MG63 (cell line): ENCODE results near the gene UBE2L6. TPM values are rescaled to one million over a fixed set of nuclear protein-coding genes. Genes with fewer than 3 reads are reported as not detected.

Experiments used
- DNase-seq: peaks from one replicate; pipeline ENCODE4 v3.0.0-alpha.2; 2020
- H3K27me3 ChIP-seq: fragments of 250-450 bp; sonication (Bioruptor Pico); 2 replicates; pipeline ENCODE4 v1.5.1; 2020; ENCODE audit warnings: mild to moderate bottlenecking, moderate library complexity
- H3K36me3 ChIP-seq: fragments of 250-450 bp; sonication (Bioruptor Pico); 2 replicates; pipeline ENCODE4 v1.5.1; 2020; ENCODE audit warnings: mild to moderate bottlenecking, moderate library complexity
- H3K4me3 ChIP-seq: fragments of 250-450 bp; sonication (Bioruptor Pico); 2 replicates; pipeline ENCODE4 v1.5.1; 2020; ENCODE audit warnings: mild to moderate bottlenecking, moderate library complexity
- H3K9me3 ChIP-seq: fragments of 250-450 bp; sonication (Bioruptor Pico); 2 replicates; pipeline ENCODE4 v1.5.1; 2020; ENCODE audit warnings: mild to moderate bottlenecking, moderate library complexity
- total RNA-seq: library from RNA; depleted of rRNA; stranded (reverse); fragments of >200 nt; shearing (Covaris generic); gene quantifications from 2 replicates; pipeline ENCODE4 v1.2.3, GENCODE V29; 2014; ENCODE audit warnings: low replicate concordance

UBE2L6 gene
- total RNA-seq, 1 experiment from 2014 or later = 17.2 TPM

DNA sequence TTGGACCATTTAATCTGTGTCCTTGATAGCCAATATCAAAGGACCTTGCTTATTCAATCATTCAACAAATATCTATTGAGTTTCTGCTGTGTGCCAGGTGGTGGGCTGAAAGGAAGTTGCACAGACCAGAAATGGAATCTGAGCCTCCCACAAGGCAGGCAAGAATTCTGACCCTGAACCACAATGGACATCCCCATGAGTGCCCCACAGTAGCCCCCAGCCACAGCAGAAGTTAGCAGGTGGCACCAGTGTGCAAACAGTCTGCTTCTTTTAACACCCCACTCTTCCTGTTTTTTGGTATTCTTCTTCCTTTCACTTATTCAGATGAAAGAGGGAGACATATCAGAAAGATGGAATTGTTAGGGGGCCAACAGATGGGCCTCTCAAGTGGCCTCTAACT is 17.8 kb upstream of the UBE2L6 start:
- no peaks in the 10 kb centered on the region for H3K27me3 ChIP-seq
- no peaks in the 10 kb centered on the region for H3K36me3 ChIP-seq

GRCh38 chr11:57584341-57584740 is 16.9 kb upstream of the UBE2L6 start:
- H3K27me3 ChIP-seq = no peaks in the 10 kb centered on the region
- no peaks in the 10 kb centered on the region for H3K9me3 ChIP-seq
- H3K4me3 ChIP-seq = no peak overlapping the region
- no peaks in the 10 kb centered on the region for H3K36me3 ChIP-seq
- no peak for DNase-seq

More for the DNA sequence above, 17.8 kb upstream of the UBE2L6 start:
- DNase-seq = no peak
- Histone ChIP-seq H3K4me3 (no peak overlapping the region), H3K9me3 (no peaks in the 10 kb centered on the region)

DNA sequence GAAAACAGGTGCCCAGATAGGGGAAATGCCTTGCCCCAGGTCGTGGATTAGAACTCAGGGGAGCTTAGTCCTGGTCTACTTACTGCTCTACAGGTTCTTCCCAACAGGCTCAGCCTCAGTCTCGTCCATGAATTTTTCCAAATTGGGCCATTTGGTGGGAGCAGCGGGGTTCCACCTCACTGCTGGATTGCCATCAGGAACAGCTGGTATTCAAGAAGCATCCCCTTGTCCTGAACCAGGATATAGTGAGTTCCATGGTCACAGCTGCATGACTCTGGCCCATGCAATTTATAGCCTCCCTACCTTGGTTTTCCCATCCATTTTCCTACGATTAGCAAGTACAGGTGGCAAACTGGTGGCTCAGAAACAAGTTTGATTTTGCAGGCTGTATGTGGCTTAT is 6.6 kb upstream of the UBE2L6 start:
- Histone ChIP-seq H3K4me3 (no peak overlapping the region), H3K9me3 (no peaks in the 10 kb centered on the region), H3K27me3 (no peaks in the 10 kb centered on the region), H3K36me3 (no peaks in the 10 kb centered on the region)
- DNase-seq = no peak

DNA sequence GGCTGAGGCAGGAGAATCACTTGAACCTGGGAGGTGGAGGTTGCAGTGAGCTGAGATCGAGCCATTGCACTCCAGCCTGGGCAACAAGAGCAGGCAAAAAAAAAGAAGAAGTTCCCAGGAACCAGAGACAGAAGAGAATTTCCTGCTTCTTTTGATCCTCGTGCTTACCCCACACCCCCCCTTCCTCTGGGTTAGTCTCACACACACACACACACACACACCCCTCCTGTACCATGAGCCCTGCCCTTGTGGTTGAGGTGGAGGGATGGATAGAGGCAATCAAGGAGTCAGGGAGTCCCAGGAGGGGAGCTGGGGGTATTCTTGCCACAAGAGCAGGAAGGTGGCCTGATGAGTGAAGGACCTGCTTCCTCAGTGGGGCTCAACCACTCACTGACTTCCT is 4.1 kb upstream of the UBE2L6 start:
- no peak for DNase-seq
- no peak overlapping the region for H3K4me3 ChIP-seq
- H3K9me3 ChIP-seq = no peaks in the 10 kb centered on the region

GRCh38 chr11:57568330-57568766 is 876 bp upstream of the UBE2L6 start:
- Histone ChIP-seq H3K9me3 (no peaks in the 10 kb centered on the region), H3K27me3 (no peaks in the 10 kb centered on the region), H3K4me3 (peak overlapping the region; percentile 64), H3K36me3 (no peaks in the 10 kb centered on the region; the same call in 1 of the 2 replicates)
- no peak for DNase-seq

More for the DNA sequence above, 4.1 kb upstream of the UBE2L6 start:
- no peaks in the 10 kb centered on the region for H3K27me3 ChIP-seq
- no peaks in the 10 kb centered on the region for H3K36me3 ChIP-seq

DNA sequence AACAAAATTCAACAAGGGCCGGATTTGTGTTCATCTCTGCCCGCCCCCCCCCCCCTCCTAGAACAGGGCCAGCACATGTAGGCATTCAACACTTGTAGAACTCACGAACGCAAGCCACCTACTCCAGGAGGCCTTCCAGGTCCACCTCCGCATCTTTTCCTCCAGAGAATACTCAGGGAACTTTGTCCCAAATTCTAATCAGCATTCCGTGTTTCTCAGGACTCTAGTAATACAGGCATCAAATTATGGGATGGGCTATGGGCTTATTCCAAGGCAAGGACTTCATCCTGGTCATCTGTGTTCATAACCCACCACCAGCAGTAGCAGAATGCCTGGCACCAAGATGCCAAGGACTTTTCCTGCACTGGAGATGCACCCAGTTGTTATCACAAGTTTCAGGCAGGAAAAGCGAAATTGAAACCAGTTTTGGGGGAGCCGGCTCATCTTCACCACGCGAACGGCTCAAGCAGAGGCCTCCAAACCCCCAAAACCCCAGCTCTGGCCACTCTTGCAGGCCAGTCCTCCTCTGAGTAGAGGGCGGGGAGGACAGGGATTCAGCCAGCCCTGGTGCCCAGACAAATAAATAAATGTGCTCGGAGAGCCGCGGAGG is 462 bp downstream of the UBE2L6 start:
- Histone ChIP-seq H3K4me3 (peak overlapping the region; percentile 64), H3K27me3 (no peaks in the 10 kb centered on the region), H3K36me3 (no peaks in the 10 kb centered on the region; the same call in 1 of the 2 replicates), H3K9me3 (no peaks in the 10 kb centered on the region)
- no peak for DNase-seq

DNA sequence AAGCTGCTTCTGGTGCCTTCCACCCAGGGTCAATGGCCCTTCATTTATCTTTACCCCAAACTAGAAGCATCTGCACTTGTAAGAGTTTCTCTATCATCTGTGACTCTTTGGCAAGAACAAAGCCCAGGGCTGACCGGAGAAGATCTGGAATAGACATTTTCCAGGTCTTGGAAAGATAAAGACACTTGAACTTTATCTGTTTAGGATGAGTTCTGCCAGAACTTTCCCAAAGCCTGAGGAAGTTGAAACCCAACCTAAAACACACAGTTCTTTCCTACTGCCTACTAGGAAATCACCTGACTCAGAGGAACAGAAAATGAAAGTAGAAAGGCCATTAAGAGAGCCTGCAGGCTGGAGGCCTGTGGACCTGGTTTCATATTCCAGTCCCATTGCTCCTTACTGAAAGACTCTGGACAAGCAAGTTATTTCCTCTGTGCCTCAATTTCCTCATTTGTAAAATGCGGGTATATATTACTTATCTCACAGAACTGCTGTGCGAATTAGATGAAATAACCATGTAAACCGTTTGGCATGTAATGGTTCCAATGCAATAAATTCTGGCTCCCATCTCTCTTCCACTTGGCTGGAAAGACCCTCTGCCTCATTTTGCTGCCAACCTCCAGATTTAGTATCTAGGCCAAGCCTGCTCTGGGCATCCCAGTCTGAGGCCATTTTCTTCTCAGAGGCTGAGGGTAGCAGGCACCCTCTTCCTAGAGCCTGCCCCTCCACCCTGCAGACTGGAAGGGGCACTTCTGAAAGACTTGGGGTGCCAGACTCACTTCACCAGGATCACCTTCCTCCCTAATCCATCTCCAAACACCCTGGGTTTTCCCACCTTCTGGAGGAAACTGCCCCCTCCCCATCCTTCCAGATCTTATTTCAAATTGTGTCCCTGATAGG is 1.2 kb downstream of the UBE2L6 start:
- Histone ChIP-seq H3K27me3 (no peaks in the 10 kb centered on the region), H3K4me3 (peak overlapping the region; percentile 64), H3K9me3 (no peaks in the 10 kb centered on the region), H3K36me3 (no peaks in the 10 kb centered on the region; the same call in 1 of the 2 replicates)
- no peak for DNase-seq

DNA sequence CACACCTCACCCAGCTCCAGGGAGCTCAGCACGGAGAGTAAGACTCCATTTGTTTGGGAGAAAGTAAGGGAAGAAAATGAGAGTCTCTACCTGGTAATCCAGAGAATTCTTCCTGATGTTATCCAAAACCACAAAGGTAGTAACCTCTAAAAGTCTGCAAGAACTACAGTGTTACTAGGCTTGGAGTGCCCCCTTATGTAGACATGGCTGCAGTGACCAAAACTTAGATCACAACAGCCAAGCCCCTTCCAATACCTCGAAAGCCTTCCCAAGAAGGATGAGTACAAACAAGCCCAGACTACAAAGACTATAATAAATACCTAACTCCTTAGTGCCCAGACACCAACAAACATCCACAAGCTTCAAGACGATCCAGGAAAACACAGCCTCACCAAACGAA is 4.9 kb downstream of the UBE2L6 start:
- Histone ChIP-seq H3K9me3 (no peaks in the 10 kb centered on the region), H3K4me3 (no peak overlapping the region), H3K27me3 (no peaks in the 10 kb centered on the region), H3K36me3 (no peaks in the 10 kb centered on the region; the same call in none of the 2 replicates)
- no peak for DNase-seq

- no peaks in the 10 kb centered on the region; the same call in none of the 2 replicates for H3K36me3 ChIP-seq
- no peak for DNase-seq
- H3K9me3 ChIP-seq = no peaks in the 10 kb centered on the region
- no peak overlapping the region for H3K4me3 ChIP-seq
- no peaks in the 10 kb centered on the region for H3K27me3 ChIP-seq
Measured at GRCh38 chr11:57560146-57560545, 7.3 kb downstream of the UBE2L6 start.

DNA sequence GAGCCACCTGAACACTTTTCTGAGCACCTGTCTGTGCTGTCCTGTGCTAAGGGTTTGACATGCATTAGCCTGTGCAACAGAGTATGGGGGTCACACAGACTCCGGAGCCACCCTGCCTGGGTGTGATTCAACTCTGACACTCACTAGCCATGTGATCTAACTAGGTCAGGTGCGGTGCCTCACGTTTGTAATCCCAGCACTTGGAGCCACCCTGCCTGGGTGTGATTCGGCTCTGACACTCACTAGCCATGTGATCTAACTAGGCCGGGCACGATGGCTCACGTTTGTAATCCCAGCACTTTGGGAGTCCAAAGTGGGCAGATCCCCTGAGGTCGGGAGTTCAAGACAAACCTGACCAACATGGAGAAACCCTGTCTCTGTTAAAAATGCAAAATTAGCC is 11.4 kb downstream of the UBE2L6 start:
- Histone ChIP-seq H3K4me3 (no peak overlapping the region), H3K36me3 (no peaks in the 10 kb centered on the region; the same call in 1 of the 2 replicates), H3K27me3 (no peaks in the 10 kb centered on the region), H3K9me3 (no peaks in the 10 kb centered on the region)
- no peak for DNase-seq

- DNase-seq = no peak
- Histone ChIP-seq H3K9me3 (no peaks in the 10 kb centered on the region), H3K36me3 (no peaks in the 10 kb centered on the region; the same call in none of the 2 replicates), H3K27me3 (no peaks in the 10 kb centered on the region), H3K4me3 (no peak overlapping the region)
Measured at GRCh38 chr11:57555393-57555792, 12.1 kb downstream of the UBE2L6 start.

- DNase-seq = no peak
- no peaks in the 10 kb centered on the region for H3K9me3 ChIP-seq
- H3K36me3 ChIP-seq = no peaks in the 10 kb centered on the region; the same call in none of the 2 replicates
- no peaks in the 10 kb centered on the region for H3K27me3 ChIP-seq
- no peak overlapping the region for H3K4me3 ChIP-seq
Measured at GRCh38 chr11:57552479-57552878, 15.0 kb downstream of the UBE2L6 start.

DNA sequence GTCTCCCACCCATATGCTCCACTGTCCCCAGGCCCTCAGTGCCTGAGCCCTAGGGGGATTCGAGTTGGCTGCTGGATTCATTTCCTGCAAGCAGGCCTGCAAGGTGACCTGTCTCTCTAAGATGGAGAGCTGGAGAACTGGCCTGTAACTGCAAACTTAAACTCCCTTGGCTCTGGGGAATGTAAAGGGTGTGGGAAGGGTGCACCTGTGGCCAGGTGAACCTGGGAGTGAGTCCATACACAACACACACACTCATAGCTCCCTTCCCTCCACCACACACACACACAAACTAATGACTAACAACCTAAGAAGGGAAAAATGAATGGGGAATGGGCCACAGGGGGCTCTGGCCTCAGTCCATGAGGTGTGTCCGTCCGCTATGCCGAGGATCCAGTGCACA is 15.5 kb downstream of the UBE2L6 start:
- H3K4me3 ChIP-seq = no peak overlapping the region
- DNase-seq = no peak
- no peaks in the 10 kb centered on the region; the same call in none of the 2 replicates for H3K36me3 ChIP-seq
- H3K9me3 ChIP-seq = no peaks in the 10 kb centered on the region
- H3K27me3 ChIP-seq = no peaks in the 10 kb centered on the region

GRCh38 chr11:57549983-57550382 is 17.5 kb downstream of the UBE2L6 start:
- no peak for DNase-seq
- no peaks in the 10 kb centered on the region; the same call in none of the 2 replicates for H3K36me3 ChIP-seq
- no peaks in the 10 kb centered on the region for H3K9me3 ChIP-seq
- no peaks in the 10 kb centered on the region for H3K27me3 ChIP-seq
- no peak overlapping the region for H3K4me3 ChIP-seq

DNA sequence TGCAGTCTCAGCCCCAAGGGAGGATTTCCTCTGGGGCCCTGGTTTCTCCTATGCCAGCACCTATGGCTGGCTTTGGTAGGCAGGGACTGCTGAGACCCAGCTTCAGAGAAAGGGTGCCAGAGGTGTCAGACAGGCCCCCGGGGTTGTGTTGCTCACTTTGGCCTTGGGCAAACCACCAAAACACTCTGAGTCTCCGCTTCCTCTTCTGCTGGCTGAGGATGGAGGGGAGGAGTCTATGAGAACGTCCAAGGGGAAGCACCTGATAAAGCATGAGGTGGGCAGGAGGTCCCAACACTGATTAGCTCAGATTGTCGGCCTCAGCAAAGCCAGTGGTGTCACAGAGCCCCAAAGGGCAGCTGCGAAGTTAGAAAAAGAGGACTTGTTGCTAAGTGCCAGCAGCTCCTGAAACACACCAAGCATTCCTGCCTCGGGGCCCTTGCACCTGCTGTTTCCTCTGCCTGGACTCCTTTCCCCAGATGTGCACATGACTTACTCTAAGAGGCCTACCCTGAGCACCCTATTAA is 19.6 kb downstream of the UBE2L6 start:
- H3K4me3 ChIP-seq = no peak overlapping the region
- no peak for DNase-seq
- no peaks in the 10 kb centered on the region for H3K27me3 ChIP-seq
- H3K36me3 ChIP-seq = no peaks in the 10 kb centered on the region; the same call in 1 of the 2 replicates
- H3K9me3 ChIP-seq = no peaks in the 10 kb centered on the region

- Histone ChIP-seq H3K36me3 (no peaks in the 10 kb centered on the region; the same call in 1 of the 2 replicates), H3K9me3 (no peaks in the 10 kb centered on the region), H3K4me3 (no peak overlapping the region), H3K27me3 (no peaks in the 10 kb centered on the region)
- peak; percentile 34 for DNase-seq
Measured at GRCh38 chr11:57546869-57547475, 20.5 kb downstream of the UBE2L6 start.

- H3K4me3 ChIP-seq = no peak overlapping the region
- H3K36me3 ChIP-seq = no peaks in the 10 kb centered on the region; the same call in 1 of the 2 replicates
- DNase-seq = no peak
- no peaks in the 10 kb centered on the region for H3K9me3 ChIP-seq
- H3K27me3 ChIP-seq = no peaks in the 10 kb centered on the region
Measured at GRCh38 chr11:57546451-57546850, 21.0 kb downstream of the UBE2L6 start.
